HS-5 (cell line): ENCODE results near the gene ALOX5AP.
A peak's percentile ranks its signal among the peaks of the same experiment; 100 is the strongest.
"Not testable (repeated sequence)": the region's sequence is repeated elsewhere in the genome, so short reads cannot be mapped to it uniquely, and the experiment has no call there.

Experiments
- DNase-seq: peaks from one replicate; pipeline ENCODE4 v3.0.0-alpha.2; 2012; ENCODE audit warnings: low read depth

ALOX5AP gene

GRCh38 chr13:30737511-30738337 is 2.4 kb downstream of the ALOX5AP start:
- no peak for DNase-seq

GRCh38 chr13:30738526-30739236 is 3.3 kb downstream of the ALOX5AP start:
- no peak for DNase-seq

GRCh38 chr13:30739237-30739528 is 3.8 kb downstream of the ALOX5AP start:
- no peak for DNase-seq

GRCh38 chr13:30739761-30740642 is 4.7 kb downstream of the ALOX5AP start:
- no peak for DNase-seq

GRCh38 chr13:30742901-30743300 is 7.6 kb downstream of the ALOX5AP start:
- no peak for DNase-seq

GRCh38 chr13:30743319-30744055 is 8.1 kb downstream of the ALOX5AP start:
- peak; percentile 84 for DNase-seq

- no peak for DNase-seq
Observed at GRCh38 chr13:30744056-30744680, 8.8 kb downstream of the ALOX5AP start.

- DNase-seq: no peak
Observed at GRCh38 chr13:30744681-30745077, 9.3 kb downstream of the ALOX5AP start.

GRCh38 chr13:30745906-30746686 is 10.8 kb downstream of the ALOX5AP start:
- no peak for DNase-seq

GRCh38 chr13:30746791-30747190 is 11.4 kb downstream of the ALOX5AP start:
- DNase-seq: no peak

GRCh38 chr13:30747845-30748244 is 12.5 kb downstream of the ALOX5AP start:
- DNase-seq: not testable (repeated sequence)

- no peak for DNase-seq
Observed at GRCh38 chr13:30748717-30749116, 13.4 kb downstream of the ALOX5AP start.

- DNase-seq: no peak
Observed at GRCh38 chr13:30750036-30750435, 14.7 kb downstream of the ALOX5AP start.

GRCh38 chr13:30751183-30751933 is 16.0 kb downstream of the ALOX5AP start:
- no peak for DNase-seq

GRCh38 chr13:30752201-30752797 is 17.0 kb downstream of the ALOX5AP start:
- no peak for DNase-seq

GRCh38 chr13:30753030-30753616 is 17.8 kb downstream of the ALOX5AP start:
- no peak for DNase-seq

GRCh38 chr13:30755678-30756077 is 20.3 kb downstream of the ALOX5AP start:
- no peak for DNase-seq

GRCh38 chr13:30757026-30757742 is 21.8 kb downstream of the ALOX5AP start:
- no peak for DNase-seq
